Neural cell (in vitro differentiated cells): ENCODE data around the gene CYB5R2.

Experiments
- CTCF ChIP-seq: fragments of 450-650 bp; IDR thresholded peaks from 2 replicates; pipeline ENCODE4 v1.5.1; 2014; ENCODE audit warnings: antibody characterized with exemption, mild to moderate bottlenecking, moderate library complexity; ENCODE audit not compliant: poor library complexity, severe bottlenecking
- EP300 ChIP-seq: fragments of 450-650 bp; conservative IDR thresholded peaks from 2 replicates; pipeline ENCODE4 v1.6.1; 2014; ENCODE audit warnings: antibody characterized with exemption, mild to moderate bottlenecking, moderate library complexity; ENCODE audit not compliant: poor library complexity, severe bottlenecking
- EZH2 ChIP-seq: fragments of 200-600, 300-800 bp; shearing (Covaris generic), sonication (generic); IDR thresholded peaks from 2 replicates; pipeline ENCODE4 v1.6.1; 2014; ENCODE audit warnings: antibody characterized with exemption, low read length, borderline replicate concordance, mild to moderate bottlenecking; ENCODE audit not compliant: insufficient read depth, poor library complexity, severe bottlenecking
- MXI1 ChIP-seq: fragments of 450-650 bp; conservative IDR thresholded peaks from 2 replicates; pipeline ENCODE4 v1.6.1; 2014; ENCODE audit warnings: antibody characterized with exemption, mild to moderate bottlenecking; ENCODE audit not compliant: poor library complexity, severe bottlenecking
- POLR2AphosphoS5 ChIP-seq: IDR thresholded peaks from 2 replicates; pipeline ENCODE4 v1.6.1; 2012
- RAD21 ChIP-seq: fragments of 450-650 bp; conservative IDR thresholded peaks from 2 replicates; pipeline ENCODE4 v1.6.1; 2014; ENCODE audit warnings: antibody characterized with exemption, mild to moderate bottlenecking, moderate library complexity
- TAF1 ChIP-seq: IDR thresholded peaks from 2 replicates; pipeline ENCODE4 v1.6.1; 2012; ENCODE audit warnings: low read depth

GRCh38 chr11:7628660-7629059, 44.6 kb downstream of the CYB5R2 start:
- TF ChIP-seq CTCF (no peak), POLR2AphosphoS5 (no peak), EZH2 (no peak), EP300 (no peak), TAF1 (no peak), MXI1 (no peak), RAD21 (no peak)
